HCT116 (cell line): ENCODE results near the gene GCN1. TPM values are rescaled to one million over a fixed set of nuclear protein-coding genes. Genes with fewer than 3 reads are reported as not detected.

Source experiments
- ATAC-seq: fragments of 200-7000 bp; cut with Tn5 transposase; 2 replicates; pipeline ENCODE4 v1.9.1; 2020; ENCODE audit warnings: mild to moderate bottlenecking, moderate library complexity
- BruUV-seq: library from RNA; stranded (reverse); fragments of 400-500 nt; replicated peaks from 2 replicates; lab custom pipeline; 2021; lab: Mats Ljungman, UMichigan
- CTCF ChIA-PET: fragments of 300-600 bp; sonication (Branson Sonifier 250); formaldehyde crosslinking; loops from one replicate; lab custom pipeline; 2021; ENCODE audit warnings: antibody characterized with exemption; lab: Charles Lee
- POLR2A ChIA-PET: fragments of 300-600, 350-600 bp; sonication (Branson Sonifier 250); formaldehyde crosslinking; loops from one replicate; lab custom pipeline; 2021; ENCODE audit warnings: antibody characterized with exemption; lab: Charles Lee
- RAD21 ChIA-PET, 2 experiments: fragments of 300-600 bp; sonication (Branson Sonifier 250); formaldehyde crosslinking; loops; one replicate each; lab custom pipeline; 2023; ENCODE audit warnings: low total read pairs in 2 of 2; ENCODE audit not compliant: uncharacterized antibody in 2 of 2, unreplicated experiment in 2 of 2, low non-redundant PET in 1 of 2; lab: Charles Lee
- DNase-seq: peaks from one replicate; pipeline ENCODE4 v3.0.0-alpha.2; 2010; ENCODE audit warnings: low read depth, low spot score
- H2AFZ ChIP-seq: fragments of 200-600 bp; shearing (Covaris generic), sonication (generic); 2 replicates; pipeline ENCODE4 v1.6.1; 2017; ENCODE audit warnings: low read depth, mixed run types, mixed read lengths, antibody characterized with exemption, low read length; ENCODE audit not compliant: poor library complexity, severe bottlenecking
- H3K27ac ChIP-seq: 2 replicates; pipeline ENCODE4 v1.5.1; 2012; ENCODE audit warnings: low read depth, low read length
- H3K27me3 ChIP-seq: fragments of 200-600 bp; sonication (generic); 2 replicates; pipeline ENCODE4 v1.6.1; 2016; ENCODE audit warnings: mixed run types, low read length, mixed read lengths; ENCODE audit not compliant: insufficient read depth
- H3K36me3 ChIP-seq, 2 experiments: fragments of 200-500 bp in 1 of 2; fragments of 200-600 bp in 1 of 2; sonication (Bioruptor generic) in 1 of 2; sonication (generic) in 1 of 2; 2 replicates each; pipeline versions ENCODE4 v1.5.1 to v1.6.1; 2014 to 2016; ENCODE audit warnings: low read length in 2 of 2, inconsistent platforms in 1 of 2, mixed read lengths in 1 of 2, mixed run types in 1 of 2; ENCODE audit not compliant: insufficient read depth in 2 of 2, control insufficient read depth in 1 of 2
- H3K4me1 ChIP-seq, 2 experiments: fragments of 200-600 bp in 1 of 2; sonication (generic) in 1 of 2; 2 replicates each; pipeline versions ENCODE4 v1.5.1 to v1.6.1; 2012 to 2017; ENCODE audit warnings: low read length in 2 of 2, inconsistent platforms in 1 of 2, mild to moderate bottlenecking in 1 of 2, mixed read lengths in 1 of 2, mixed run types in 1 of 2, moderate library complexity in 1 of 2; ENCODE audit not compliant: insufficient read depth in 2 of 2, control insufficient read depth in 1 of 2
- H3K4me2 ChIP-seq: fragments of 200-600 bp; sonication (generic); 2 replicates; pipeline ENCODE4 v1.6.1; 2017; ENCODE audit warnings: mixed run types, low read length, mixed read lengths
- H3K4me3 ChIP-seq, 2 experiments: fragments of 200-600 bp in 1 of 2; sonication (generic) in 1 of 2; replicated peaks in 1 of 2; 2 replicates each; pipeline ENCODE4 v1.5.1; 2011 to 2016; ENCODE audit warnings: low read length in 2 of 2, control low read depth in 1 of 2, low read depth in 1 of 2, mild to moderate bottlenecking in 1 of 2, mixed read lengths in 1 of 2, mixed run types in 1 of 2
- H3K79me2 ChIP-seq: fragments of 200-600 bp; sonication (generic); 2 replicates; pipeline ENCODE4 v1.6.1; 2017; ENCODE audit warnings: mild to moderate bottlenecking, mixed run types, low read length, moderate library complexity, mixed read lengths; ENCODE audit not compliant: insufficient read depth
- H3K9ac ChIP-seq: fragments of 200-600 bp; sonication (generic); 2 replicates; pipeline ENCODE4 v1.6.1; 2016; ENCODE audit warnings: low read length, mixed read lengths
- H3K9me2 ChIP-seq: fragments of 200-600 bp; sonication (generic), shearing (Covaris generic); 2 replicates; pipeline ENCODE4 v1.6.1; 2017; ENCODE audit warnings: mixed run types, mild to moderate bottlenecking, moderate library complexity; ENCODE audit not compliant: insufficient read depth
- H3K9me3 ChIP-seq, 2 experiments: fragments of 200-500 bp in 1 of 2; fragments of 200-600 bp in 1 of 2; sonication (Bioruptor generic) in 1 of 2; sonication (generic) in 1 of 2; 2 replicates each; pipeline ENCODE4 v1.6.1; 2014 to 2017; ENCODE audit warnings: low read length in 2 of 2, mixed read lengths in 2 of 2, inconsistent platforms in 1 of 2, low read depth in 1 of 2, mild to moderate bottlenecking in 1 of 2, mixed run types in 1 of 2, moderate library complexity in 1 of 2; ENCODE audit not compliant: control insufficient read depth in 1 of 2, insufficient read depth in 1 of 2
- H4K20me1 ChIP-seq: fragments of 200-600 bp; sonication (generic), shearing (Covaris generic); 2 replicates; pipeline ENCODE4 v1.6.1; 2017; ENCODE audit warnings: mixed run types, mild to moderate bottlenecking, moderate library complexity; ENCODE audit not compliant: insufficient read depth
- ELF1 ChIP-seq: IDR thresholded peaks from 2 replicates; pipeline ENCODE4 v1.6.1; 2012; ENCODE audit warnings: low read depth, borderline replicate concordance
- FOSL1 ChIP-seq: IDR thresholded peaks from 2 replicates; pipeline ENCODE4 v1.6.1; 2012; ENCODE audit warnings: low read depth
- JUND ChIP-seq: IDR thresholded peaks from 2 replicates; pipeline ENCODE4 v1.6.1; 2012
- POLR2AphosphoS5 ChIP-seq: IDR thresholded peaks from 2 replicates; pipeline ENCODE4 v1.6.1; 2011; ENCODE audit warnings: mild to moderate bottlenecking, low read depth, low read length, moderate library complexity
- RAD21 ChIP-seq: IDR thresholded peaks from 2 replicates; pipeline ENCODE4 v1.6.1; 2012; ENCODE audit warnings: low read depth, mild to moderate bottlenecking
- SP1 ChIP-seq: IDR thresholded peaks from 2 replicates; pipeline ENCODE4 v1.6.1; 2012; ENCODE audit warnings: low read depth
- TCF7L2 ChIP-seq: IDR thresholded peaks from 2 replicates; pipeline ENCODE4 v1.7.0; 2011; ENCODE audit warnings: borderline replicate concordance, inconsistent platforms; ENCODE audit not compliant: insufficient read depth, insufficient read length; ENCODE audit errors: extremely low read depth
- ZNF274 ChIP-seq: fragments of 200-500 bp; sonication (Bioruptor generic); IDR thresholded peaks from 2 replicates; pipeline ENCODE4 v1.6.1; 2014; ENCODE audit warnings: mild to moderate bottlenecking, low read depth, low read length, inconsistent platforms
- intact Hi-C: fragments of 100-400 bp; cut with micrococcal nuclease; formaldehyde crosslinking; loops from 2 replicates; pipeline ENCODE4 v1.10.0; 2022
- total RNA-seq: library from RNA; stranded (reverse); gene quantifications from one replicate; pipeline ENCODE4 v1.2.1, GENCODE V29; 2021; ENCODE audit not compliant: unreplicated experiment
- TF ChIP-seq, protein P1 (sequence below): IDR thresholded peaks from 2 replicates; pipeline ENCODE4 v1.6.1; 2012; ENCODE audit warnings: low read depth
- TF ChIP-seq, protein P2 (sequence below), 3 experiments: fragments of 200-600 bp in 1 of 3; sonication (generic) in 1 of 3; IDR thresholded peaks in 2 of 3; conservative IDR thresholded peaks in 1 of 3; 2 replicates each; pipeline ENCODE4 v1.5.1; 2012 to 2017; ENCODE audit warnings: low read depth in 2 of 3, low read length in 2 of 3, antibody characterized with exemption in 1 of 3, borderline replicate concordance in 1 of 3, control low read depth in 1 of 3, mild to moderate bottlenecking in 1 of 3, mixed read lengths in 1 of 3, mixed run types in 1 of 3, moderate library complexity in 1 of 3; ENCODE audit not compliant: insufficient read depth in 1 of 3
- TF ChIP-seq, protein P3 (sequence below): IDR thresholded peaks from 2 replicates; pipeline ENCODE4 v1.6.1; 2012

The GCN1 gene
- total RNA-seq, 1 experiment from 2014 or later, result 184 TPM

DNA sequence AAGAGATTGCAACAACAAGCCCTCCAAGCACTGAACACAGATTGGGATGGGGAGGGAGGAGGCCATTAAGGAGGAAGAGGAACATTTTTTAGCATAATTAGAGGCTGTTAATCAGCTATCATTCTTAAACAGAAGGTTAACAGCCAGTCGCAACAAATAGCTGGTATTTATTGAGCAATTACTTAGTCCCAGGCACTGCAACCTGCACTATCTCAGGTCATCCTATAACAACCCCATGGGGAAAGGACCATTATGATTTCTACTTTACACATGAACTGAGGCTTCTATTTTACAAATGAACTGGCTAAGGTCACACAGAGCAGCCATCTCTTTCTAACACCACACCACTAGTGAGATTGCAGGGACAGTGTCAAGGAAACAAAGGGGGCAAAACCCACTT is 88.4 kb downstream of the GCN1 start:
- intact Hi-C loops, result no loop called here
- Histone ChIP-seq H3K9ac (no peak overlapping the region), H3K79me2 (peaks cover 96% of the 10 kb centered on the region), H3K4me1 (peaks cover 5 to 7% of the 10 kb centered on the region in 2 experiments), H2AFZ (no peak overlapping the region), H3K27me3 (no peaks in the 10 kb centered on the region), H3K27ac (no peak overlapping the region), H3K36me3 (0 out of 4 replicates have a peak, but pooled peaks cover 0 to 3% of the 10 kb centered on the region in 2 experiments), H3K4me3 (no peak overlapping the region), H3K4me2 (no peak overlapping the region), H3K9me2 (no peaks in the 10 kb centered on the region), H3K9me3 (no peaks in the 10 kb centered on the region), H4K20me1 (no peaks in the 10 kb centered on the region)
- TF ChIP-seq FOSL1, result no peak
- DNase-seq, result no peak
- CTCF ChIA-PET, result no interaction called here
- RAD21 ChIA-PET, result no interaction called here
- ATAC-seq, result no peak
- BruUV-seq, result TSS peak; percentile 35
- POLR2A ChIA-PET, result no interaction called here

DNA sequence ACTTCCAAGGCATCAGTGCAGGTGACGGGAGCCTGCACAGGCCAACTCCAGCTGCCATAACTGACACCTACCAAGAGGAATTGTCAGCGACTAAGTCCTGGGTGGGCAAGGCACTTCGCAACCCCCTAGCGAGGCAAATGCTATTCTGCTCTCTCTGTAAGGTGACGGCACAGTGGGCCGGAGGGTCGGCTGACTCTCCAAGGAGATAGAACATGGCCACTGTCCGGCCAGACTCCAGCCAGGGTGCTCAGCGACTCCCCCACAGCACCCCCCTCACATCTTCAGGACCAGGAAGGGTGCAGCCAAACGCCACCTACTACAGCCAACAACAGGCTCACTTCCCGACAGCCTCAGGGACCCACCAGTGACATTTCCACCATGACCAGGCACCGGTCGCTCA is 91.1 kb downstream of the GCN1 start:
- Histone ChIP-seq H3K36me3 (peaks cover 6 to 13% of the 10 kb centered on the region in 2 experiments; a peak in 2 of 4 replicates), H3K9me2 (no peaks in the 10 kb centered on the region), H3K4me3 (no peak overlapping the region), H3K4me1 (peaks cover 5 to 7% of the 10 kb centered on the region in 2 experiments), H3K27me3 (no peaks in the 10 kb centered on the region), H3K9ac (no peak overlapping the region), H2AFZ (no peak overlapping the region), H3K79me2 (peaks cover 86% of the 10 kb centered on the region), H3K27ac (no peak overlapping the region), H4K20me1 (no peaks in the 10 kb centered on the region), H3K4me2 (no peak overlapping the region), H3K9me3 (no peaks in the 10 kb centered on the region)
- BruUV-seq, result no TSS peak
- no peak for TF ChIP-seq TCF7L2
- TF ChIP-seq SP1, result no peak
- no peak for TF ChIP-seq POLR2AphosphoS5
- no peak for TF ChIP-seq ZNF274
- no peak for TF ChIP-seq RAD21
- TF ChIP-seq ELF1, result no peak
- TF ChIP-seq, protein P1, sequence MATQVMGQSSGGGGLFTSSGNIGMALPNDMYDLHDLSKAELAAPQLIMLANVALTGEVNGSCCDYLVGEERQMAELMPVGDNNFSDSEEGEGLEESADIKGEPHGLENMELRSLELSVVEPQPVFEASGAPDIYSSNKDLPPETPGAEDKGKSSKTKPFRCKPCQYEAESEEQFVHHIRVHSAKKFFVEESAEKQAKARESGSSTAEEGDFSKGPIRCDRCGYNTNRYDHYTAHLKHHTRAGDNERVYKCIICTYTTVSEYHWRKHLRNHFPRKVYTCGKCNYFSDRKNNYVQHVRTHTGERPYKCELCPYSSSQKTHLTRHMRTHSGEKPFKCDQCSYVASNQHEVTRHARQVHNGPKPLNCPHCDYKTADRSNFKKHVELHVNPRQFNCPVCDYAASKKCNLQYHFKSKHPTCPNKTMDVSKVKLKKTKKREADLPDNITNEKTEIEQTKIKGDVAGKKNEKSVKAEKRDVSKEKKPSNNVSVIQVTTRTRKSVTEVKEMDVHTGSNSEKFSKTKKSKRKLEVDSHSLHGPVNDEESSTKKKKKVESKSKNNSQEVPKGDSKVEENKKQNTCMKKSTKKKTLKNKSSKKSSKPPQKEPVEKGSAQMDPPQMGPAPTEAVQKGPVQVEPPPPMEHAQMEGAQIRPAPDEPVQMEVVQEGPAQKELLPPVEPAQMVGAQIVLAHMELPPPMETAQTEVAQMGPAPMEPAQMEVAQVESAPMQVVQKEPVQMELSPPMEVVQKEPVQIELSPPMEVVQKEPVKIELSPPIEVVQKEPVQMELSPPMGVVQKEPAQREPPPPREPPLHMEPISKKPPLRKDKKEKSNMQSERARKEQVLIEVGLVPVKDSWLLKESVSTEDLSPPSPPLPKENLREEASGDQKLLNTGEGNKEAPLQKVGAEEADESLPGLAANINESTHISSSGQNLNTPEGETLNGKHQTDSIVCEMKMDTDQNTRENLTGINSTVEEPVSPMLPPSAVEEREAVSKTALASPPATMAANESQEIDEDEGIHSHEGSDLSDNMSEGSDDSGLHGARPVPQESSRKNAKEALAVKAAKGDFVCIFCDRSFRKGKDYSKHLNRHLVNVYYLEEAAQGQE, result no peak
- TF ChIP-seq JUND, result no peak
- TF ChIP-seq, protein P2, sequence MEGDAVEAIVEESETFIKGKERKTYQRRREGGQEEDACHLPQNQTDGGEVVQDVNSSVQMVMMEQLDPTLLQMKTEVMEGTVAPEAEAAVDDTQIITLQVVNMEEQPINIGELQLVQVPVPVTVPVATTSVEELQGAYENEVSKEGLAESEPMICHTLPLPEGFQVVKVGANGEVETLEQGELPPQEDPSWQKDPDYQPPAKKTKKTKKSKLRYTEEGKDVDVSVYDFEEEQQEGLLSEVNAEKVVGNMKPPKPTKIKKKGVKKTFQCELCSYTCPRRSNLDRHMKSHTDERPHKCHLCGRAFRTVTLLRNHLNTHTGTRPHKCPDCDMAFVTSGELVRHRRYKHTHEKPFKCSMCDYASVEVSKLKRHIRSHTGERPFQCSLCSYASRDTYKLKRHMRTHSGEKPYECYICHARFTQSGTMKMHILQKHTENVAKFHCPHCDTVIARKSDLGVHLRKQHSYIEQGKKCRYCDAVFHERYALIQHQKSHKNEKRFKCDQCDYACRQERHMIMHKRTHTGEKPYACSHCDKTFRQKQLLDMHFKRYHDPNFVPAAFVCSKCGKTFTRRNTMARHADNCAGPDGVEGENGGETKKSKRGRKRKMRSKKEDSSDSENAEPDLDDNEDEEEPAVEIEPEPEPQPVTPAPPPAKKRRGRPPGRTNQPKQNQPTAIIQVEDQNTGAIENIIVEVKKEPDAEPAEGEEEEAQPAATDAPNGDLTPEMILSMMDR (IDR thresholded peaks at IDR 0.05 in 2 of 3, conservative IDR thresholded peaks at IDR 0.05 in 1 of 3; ENCODE audit: borderline replicate concordance in 1 of 3, insufficient read depth in 1 of 3, low read depth in 2 of 3, low read length in 2 of 3), result no peak
- TF ChIP-seq, protein P3, sequence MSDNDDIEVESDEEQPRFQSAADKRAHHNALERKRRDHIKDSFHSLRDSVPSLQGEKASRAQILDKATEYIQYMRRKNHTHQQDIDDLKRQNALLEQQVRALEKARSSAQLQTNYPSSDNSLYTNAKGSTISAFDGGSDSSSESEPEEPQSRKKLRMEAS, result no peak
- no peak for ATAC-seq
- intact Hi-C loops, result no loop called here
- DNase-seq, result no peak
- ChIA-PET POLR2A (no interaction called here), RAD21 (no interaction called here), CTCF (no interaction called here)
